IMR-90 (cell line): Measurements from ENCODE around the gene AFAP1L1. TPM values are rescaled to one million over a fixed set of nuclear protein-coding genes. Genes with fewer than 3 reads are reported as not detected.

Source experiments
- polyA plus RNA-seq, 3 experiments: library from polyadenylated mRNA; depleted of rRNA; stranded (reverse); fragments of >200 nt; gene quantifications; 2 replicates each; pipeline ENCODE4 v1.2.3, GENCODE V29; 2012; ENCODE audit warnings: low replicate concordance in 1 of 3
- total RNA-seq: library from RNA; depleted of rRNA; stranded (reverse); fragments of >200 nt; gene quantifications from 2 replicates; pipeline ENCODE4 v1.2.3, GENCODE V29; 2012; rRNA removed

AFAP1L1 gene
- total and polyA plus RNA-seq, 2 of the 4 experiments (the other 2 are of a cell fraction), result 3.3 to 5.7 TPM

Other genes with a start within 250 kb of the AFAP1L1 start
- 7.8 and 7.9 TPM in 2 replicates for gene SH3TC2, start 208.8 kb upstream of the AFAP1L1 start, total RNA-seq
- 3.3 and 3.4 TPM in 2 replicates for gene SH3TC2, start 208.8 kb upstream of the AFAP1L1 start, polyA plus RNA-seq (2012; rRNA removed)
- 33.3 and 34.2 TPM in 2 replicates for gene ABLIM3, start 130.4 kb upstream of the AFAP1L1 start, total RNA-seq
- 69.9 and 71.1 TPM in 2 replicates for gene ABLIM3, start 130.4 kb upstream of the AFAP1L1 start, polyA plus RNA-seq (2012; rRNA removed)
- gene GRPEL2, start 73.6 kb downstream of the AFAP1L1 start, total RNA-seq, result 18.1 and 30.3 TPM in 2 replicates
- gene GRPEL2, start 73.6 kb downstream of the AFAP1L1 start, polyA plus RNA-seq (2012; rRNA removed), result 4.8 and 6.2 TPM in 2 replicates
- gene PCYOX1L, start 86.2 kb downstream of the AFAP1L1 start, total RNA-seq, result 5.8 and 7.0 TPM in 2 replicates
- gene PCYOX1L, start 86.2 kb downstream of the AFAP1L1 start, polyA plus RNA-seq (2012; rRNA removed), result 14.3 and 16.3 TPM in 2 replicates
- gene IL17B, start 107.4 kb downstream of the AFAP1L1 start, total RNA-seq, result 0.28 TPM in 1 of 2 replicates, not detected in the other
- 0.31 and 0.86 TPM in 2 replicates for gene IL17B, start 107.4 kb downstream of the AFAP1L1 start, polyA plus RNA-seq (2012; rRNA removed)